ENCODE data around the gene TNIP1.

TNIP1 gene

GRCh38 chr5:151082282-151082902 lies 1.6 kb upstream of the TNIP1 start:
- no peak for DNase-seq

GRCh38 chr5:151081431-151082281 lies 822 bp upstream of the TNIP1 start:
- no peak for DNase-seq

- no peak for DNase-seq
These were observed 809 bp downstream of the TNIP1 start for GRCh38 chr5:151079838-151080612.

- DNase-seq: no peak
These were observed 2.2 kb downstream of the TNIP1 start for GRCh38 chr5:151078490-151079262.

- no peak for DNase-seq
These were observed 2.9 kb downstream of the TNIP1 start for GRCh38 chr5:151077967-151078366.

GRCh38 chr5:151077419-151077818 lies 3.4 kb downstream of the TNIP1 start:
- DNase-seq: no peak

GRCh38 chr5:151076616-151077015 lies 4.2 kb downstream of the TNIP1 start:
- DNase-seq: no peak

- DNase-seq: no peak
These were observed 5.0 kb downstream of the TNIP1 start for GRCh38 chr5:151075698-151076331.

GRCh38 chr5:151074557-151074956 lies 6.3 kb downstream of the TNIP1 start:
- DNase-seq: no peak

- DNase-seq: no peak
These were observed 7.6 kb downstream of the TNIP1 start for GRCh38 chr5:151073280-151073679.

- no peak for DNase-seq
These were observed 8.2 kb downstream of the TNIP1 start for GRCh38 chr5:151072630-151073025.

GRCh38 chr5:151071848-151072629 lies 8.8 kb downstream of the TNIP1 start:
- no peak for DNase-seq

GRCh38 chr5:151071021-151071420 lies 9.8 kb downstream of the TNIP1 start:
- DNase-seq: no peak

GRCh38 chr5:151070449-151070848 lies 10.4 kb downstream of the TNIP1 start:
- no peak for DNase-seq

GRCh38 chr5:151068433-151069197 lies 12.2 kb downstream of the TNIP1 start:
- DNase-seq: no peak

- no peak for DNase-seq
These were observed 13.0 kb downstream of the TNIP1 start for GRCh38 chr5:151067632-151068432.

GRCh38 chr5:151066920-151067319 lies 13.9 kb downstream of the TNIP1 start:
- no peak for DNase-seq

GRCh38 chr5:151065609-151066008 lies 15.2 kb downstream of the TNIP1 start:
- DNase-seq: no peak

- no peak for DNase-seq
These were observed 15.8 kb downstream of the TNIP1 start for GRCh38 chr5:151064916-151065499.
